GM12892 (cell line): ENCODE results near the gene PLPPR3.
A peak's percentile ranks its signal among the peaks of the same experiment; 100 is the strongest.

Experiments
- POLR2A ChIP-seq: IDR thresholded peaks from 2 replicates; pipeline ENCODE4 v1.6.1; 2011; ENCODE audit warnings: low read depth, low read length, control low read depth
- POLR2AphosphoS5 ChIP-seq: IDR thresholded peaks from 2 replicates; pipeline ENCODE4 v1.6.1; 2011; ENCODE audit warnings: low read depth, low read length, control low read depth
- TAF1 ChIP-seq: IDR thresholded peaks from 2 replicates; pipeline ENCODE4 v1.6.1; 2011; ENCODE audit warnings: low read depth, mild to moderate bottlenecking, control low read depth, low read length, borderline replicate concordance

- TF ChIP-seq POLR2A: peak; percentile 57; the same call in 1 of the 2 replicates
- TF ChIP-seq POLR2AphosphoS5: peak; percentile 20
- TF ChIP-seq TAF1: no peak
Observed at GRCh38 chr19:797528-798414, 24.0 kb downstream of the PLPPR3 start.
